GM12878 (cell line): Measurements from ENCODE around the gene RHCE.
"Not testable (repeated sequence)": the region's sequence is repeated elsewhere in the genome, so short reads cannot be mapped to it uniquely, and the experiment has no call there.

Source experiments
- CEBPB ChIP-seq, 2 experiments: fragments of 150-350 bp in 1 of 2; IDR thresholded peaks; 2 replicates each; pipeline ENCODE4 v1.6.1; 2012 to 2014; ENCODE audit warnings: low read depth in 2 of 2, low read length in 2 of 2, borderline replicate concordance in 1 of 2, inconsistent platforms in 1 of 2
- CTCF ChIP-seq, 3 experiments: IDR thresholded peaks in 2 of 3; conservative IDR thresholded peaks in 1 of 3; 2 replicates each; pipeline ENCODE4 v1.5.1; 2011; ENCODE audit warnings: low read depth in 3 of 3, low read length in 3 of 3, mild to moderate bottlenecking in 3 of 3, control low read depth in 2 of 3, moderate library complexity in 2 of 3, inconsistent platforms in 1 of 3, mixed read lengths in 1 of 3; ENCODE audit not compliant: control insufficient read depth in 2 of 3, insufficient read depth in 1 of 3; ENCODE audit errors: extremely low read depth in 1 of 3
- JUND ChIP-seq: IDR thresholded peaks from 2 replicates; pipeline ENCODE4 v1.6.1; 2012; ENCODE audit warnings: low read depth, mild to moderate bottlenecking, low read length, improper control_type of control experiment, moderate library complexity
- MAX ChIP-seq: IDR thresholded peaks from 2 replicates; pipeline ENCODE4 v1.6.1; 2012; ENCODE audit warnings: low read depth, low read length, improper control_type of control experiment
- MEF2A ChIP-seq: IDR thresholded peaks from 2 replicates; pipeline ENCODE4 v1.6.1; 2011; ENCODE audit warnings: low read depth, mild to moderate bottlenecking, low read length, moderate library complexity; ENCODE audit not compliant: insufficient read depth
- MXI1 ChIP-seq: fragments of 150-350 bp; IDR thresholded peaks from 2 replicates; pipeline ENCODE4 v1.6.1; 2011; ENCODE audit warnings: low read depth, mild to moderate bottlenecking, inconsistent platforms, low read length, improper control_type of control experiment
- POLR2AphosphoS2 ChIP-seq: IDR thresholded peaks from 2 replicates; pipeline ENCODE4 v1.6.1; 2011; ENCODE audit warnings: low read depth, mild to moderate bottlenecking, low read length, improper control_type of control experiment, moderate library complexity
- SMAD5 ChIP-seq: IDR thresholded peaks from 2 replicates; pipeline ENCODE4 v1.6.1; 2016; ENCODE audit warnings: antibody characterized with exemption, low read depth

- TF ChIP-seq CEBPB (IDR thresholded peaks at IDR 0.05; ENCODE audit: borderline replicate concordance in 1 of 2, low read depth in 2 of 2, low read length in 2 of 2); MXI1; SMAD5; MEF2A; CTCF (IDR thresholded peaks at IDR 0.05 in 2 of 3, conservative IDR thresholded peaks at IDR 0.05 in 1 of 3; ENCODE audit: control insufficient read depth in 2 of 3, extremely low read depth in 1 of 3, insufficient read depth in 1 of 3, low read depth in 3 of 3, low read length in 3 of 3); POLR2AphosphoS2; JUND; MAX: not testable (repeated sequence)
Observed at GRCh38 chr1:25398079-25398478, 22.5 kb downstream of the RHCE start.
